Central memory CD4-positive, alpha-beta T cell (primary cell): ENCODE data around the gene LYL1.

Experiments
- DNase-seq: peaks from one replicate; pipeline ENCODE4 v3.0.0; 2022

LYL1 gene

GRCh38 chr19:13071444-13072187 is 31.0 kb downstream of the LYL1 start:
- no peak for DNase-seq

GRCh38 chr19:13070425-13071140 is 32.1 kb downstream of the LYL1 start:
- DNase-seq, result no peak

DNA sequence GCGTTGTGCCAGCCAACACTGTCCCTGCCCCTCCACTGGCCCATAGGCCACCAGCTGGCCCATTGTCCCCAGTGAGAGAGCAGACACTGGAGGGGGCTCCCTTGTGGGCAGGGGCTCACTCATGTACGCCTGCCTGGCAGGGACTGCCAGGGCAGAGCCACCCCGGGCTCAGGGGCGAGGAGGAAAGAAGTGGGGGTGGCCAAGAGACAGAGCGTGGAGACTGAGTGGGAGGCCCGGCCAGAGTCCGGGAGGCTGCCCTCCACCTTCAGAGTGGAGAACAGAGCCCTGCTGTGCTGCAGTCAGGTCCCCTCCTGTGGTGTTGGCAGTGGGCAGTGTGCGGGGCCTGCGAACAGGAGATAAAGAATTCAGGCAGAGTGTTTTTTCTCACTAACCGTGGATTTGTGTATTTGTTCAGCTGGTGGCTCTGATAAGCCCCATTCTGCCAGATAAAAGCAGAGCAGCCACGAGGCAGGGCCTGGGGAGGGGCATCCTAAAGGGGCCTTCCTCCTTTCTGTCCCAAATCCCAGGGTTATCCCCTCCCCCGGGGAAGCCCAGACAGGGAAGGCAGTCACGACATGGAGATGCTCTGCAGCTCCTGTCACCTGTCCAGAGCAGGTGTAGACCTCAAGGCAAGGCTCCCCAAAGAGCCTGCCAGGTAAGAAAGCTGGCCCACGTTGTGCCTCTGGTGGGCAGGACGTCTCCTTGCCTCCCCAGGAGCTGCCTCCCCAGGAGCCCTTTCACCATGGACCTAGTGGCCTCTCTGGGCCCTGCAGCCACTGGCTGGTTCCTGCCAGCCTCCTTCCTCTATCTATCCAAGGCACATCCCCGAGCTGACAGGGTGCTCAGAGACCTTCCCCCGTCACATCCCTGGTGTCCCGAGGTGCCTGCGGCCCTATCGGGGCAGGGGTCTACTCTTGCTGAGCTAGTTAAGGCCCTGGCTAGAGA is 33.0 kb downstream of the LYL1 start:
- DNase-seq, result no peak

GRCh38 chr19:13068085-13068846 is 34.4 kb downstream of the LYL1 start:
- DNase-seq, result no peak

DNA sequence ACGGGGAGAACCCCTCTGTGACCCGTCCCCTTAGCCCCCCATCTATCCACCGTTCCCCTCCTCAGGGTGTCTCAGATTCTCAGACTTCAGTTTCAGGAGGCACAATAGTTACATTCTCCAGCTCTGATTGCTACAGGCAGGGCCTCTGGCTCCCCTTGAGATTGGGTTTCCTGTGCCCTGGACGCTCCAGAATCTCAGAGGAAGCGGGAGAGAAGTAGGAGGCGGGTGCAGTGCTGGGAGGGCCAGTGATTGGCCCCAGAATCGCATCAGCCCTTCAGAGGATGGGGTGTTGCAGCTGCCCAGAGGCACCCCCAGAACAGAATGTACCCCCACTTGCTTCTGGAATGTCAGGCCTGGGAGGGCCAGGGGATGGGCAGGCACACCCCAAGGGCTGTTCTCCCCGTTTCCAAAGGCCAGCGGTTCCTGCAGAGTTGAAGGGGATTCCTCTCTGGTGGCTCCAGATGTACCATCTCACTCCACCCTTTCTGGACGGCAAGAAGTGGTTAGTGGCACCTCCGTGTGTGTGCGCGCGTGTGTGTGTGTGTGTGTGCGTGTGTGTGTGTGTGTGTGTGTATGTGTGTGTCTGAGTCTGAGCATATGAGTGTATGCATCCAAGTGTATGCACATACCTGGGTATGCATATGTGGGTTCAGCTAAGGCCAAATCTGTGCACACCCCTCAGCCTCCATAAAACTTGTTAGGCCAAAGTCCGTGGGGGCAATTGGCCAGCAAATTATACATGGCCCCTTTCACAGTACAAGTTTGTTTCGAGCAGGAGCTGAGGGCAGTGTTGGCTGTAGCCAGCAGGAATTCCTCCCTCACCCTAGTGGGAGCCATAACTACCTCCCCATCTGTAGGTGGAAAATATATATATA is 35.5 kb downstream of the LYL1 start:
- DNase-seq, result no peak

- no peak for DNase-seq
Measured at GRCh38 chr19:13066226-13066625, 36.4 kb downstream of the LYL1 start.

DNA sequence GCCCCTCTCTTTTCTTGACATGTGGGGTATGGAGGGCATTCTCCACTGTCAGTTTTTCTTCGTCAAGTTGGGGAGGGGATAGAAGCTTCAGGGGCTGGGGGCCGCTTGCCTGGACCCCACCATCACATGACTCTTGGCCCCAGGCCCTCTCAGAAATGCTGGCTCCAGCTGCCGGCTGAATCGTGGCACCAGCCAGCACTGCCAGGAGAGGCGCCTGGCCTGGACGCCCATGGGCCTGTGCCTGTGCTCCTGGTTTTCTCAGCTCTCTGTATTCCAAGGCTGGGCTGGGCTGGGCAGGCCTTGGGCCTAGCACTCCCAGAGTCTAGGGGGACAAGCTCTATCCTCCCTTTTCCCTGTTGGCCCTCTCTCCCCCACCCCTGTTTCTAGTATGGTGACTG is 38.6 kb downstream of the LYL1 start:
- DNase-seq, result no peak

GRCh38 chr19:13063461-13064091 is 39.1 kb downstream of the LYL1 start:
- no peak for DNase-seq

DNA sequence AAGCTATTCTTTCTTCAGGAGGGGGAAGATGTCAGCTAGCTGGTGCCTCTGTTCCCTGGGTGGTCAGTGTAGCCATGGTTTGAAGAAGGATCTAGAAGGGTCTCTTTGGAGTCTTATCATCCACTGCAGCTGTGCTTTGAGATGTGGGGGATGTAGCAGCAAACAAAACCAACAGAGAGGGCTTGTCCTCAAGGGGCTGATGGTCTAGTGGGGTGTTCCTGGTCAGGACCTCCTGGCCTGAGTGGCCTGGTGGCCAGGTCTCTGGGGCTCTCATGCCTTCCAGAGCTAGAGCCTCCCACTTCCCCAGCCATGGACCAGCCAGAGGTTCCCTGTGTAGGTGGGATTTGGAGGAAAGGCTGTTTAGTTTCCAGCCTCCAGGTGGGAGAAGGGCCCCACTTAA is 40.3 kb downstream of the LYL1 start:
- DNase-seq, result no peak

DNA sequence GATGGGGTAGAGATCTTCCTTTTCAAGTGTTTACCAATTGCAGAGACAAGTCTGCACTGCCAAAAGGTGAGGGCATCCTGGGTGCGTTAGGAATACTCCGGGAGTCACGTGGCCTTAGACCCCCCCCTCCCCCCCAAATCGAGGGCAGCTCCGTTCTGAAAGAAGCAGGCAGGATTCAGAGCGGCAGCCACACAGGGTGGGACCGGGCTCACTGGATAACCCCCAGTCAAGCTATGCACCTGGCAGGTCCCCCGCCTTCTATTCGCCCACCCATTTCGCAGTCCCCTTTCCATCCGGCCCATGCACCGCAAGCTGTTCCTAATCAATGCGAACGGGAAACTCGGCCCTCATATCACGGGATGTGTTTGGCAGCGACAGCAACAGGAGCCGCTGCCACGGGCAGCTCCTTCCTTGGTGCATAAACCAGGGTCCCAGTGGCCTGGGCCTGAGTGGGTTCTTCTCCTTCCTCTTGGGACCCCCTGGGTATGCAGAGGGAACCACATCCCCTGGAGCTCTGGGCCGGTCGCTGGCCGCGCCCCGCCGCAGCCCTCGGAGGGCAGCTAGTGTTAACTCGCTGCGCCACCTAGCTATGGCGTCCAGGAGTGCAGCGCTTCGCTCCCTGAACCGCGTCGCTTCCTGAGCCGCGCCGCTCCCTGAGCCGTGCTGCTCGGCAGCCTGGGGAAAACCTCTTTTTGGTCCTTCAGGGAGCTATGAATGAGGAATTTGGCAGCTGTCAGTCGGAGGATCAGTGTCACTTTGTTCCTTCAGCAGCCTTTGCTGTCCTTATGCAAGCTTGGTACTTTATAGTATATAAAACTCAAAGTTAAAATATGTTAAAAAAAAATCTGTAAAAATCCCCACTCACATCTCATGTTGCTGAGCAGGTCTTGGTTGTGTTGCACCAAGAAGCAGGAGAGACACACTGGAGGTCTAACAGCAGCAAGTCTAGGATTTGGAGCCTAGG is 41.4 kb downstream of the LYL1 start:
- DNase-seq, result peak; percentile 56

- DNase-seq, result no peak
Measured at GRCh38 chr19:13060233-13060963, 42.3 kb downstream of the LYL1 start.

DNA sequence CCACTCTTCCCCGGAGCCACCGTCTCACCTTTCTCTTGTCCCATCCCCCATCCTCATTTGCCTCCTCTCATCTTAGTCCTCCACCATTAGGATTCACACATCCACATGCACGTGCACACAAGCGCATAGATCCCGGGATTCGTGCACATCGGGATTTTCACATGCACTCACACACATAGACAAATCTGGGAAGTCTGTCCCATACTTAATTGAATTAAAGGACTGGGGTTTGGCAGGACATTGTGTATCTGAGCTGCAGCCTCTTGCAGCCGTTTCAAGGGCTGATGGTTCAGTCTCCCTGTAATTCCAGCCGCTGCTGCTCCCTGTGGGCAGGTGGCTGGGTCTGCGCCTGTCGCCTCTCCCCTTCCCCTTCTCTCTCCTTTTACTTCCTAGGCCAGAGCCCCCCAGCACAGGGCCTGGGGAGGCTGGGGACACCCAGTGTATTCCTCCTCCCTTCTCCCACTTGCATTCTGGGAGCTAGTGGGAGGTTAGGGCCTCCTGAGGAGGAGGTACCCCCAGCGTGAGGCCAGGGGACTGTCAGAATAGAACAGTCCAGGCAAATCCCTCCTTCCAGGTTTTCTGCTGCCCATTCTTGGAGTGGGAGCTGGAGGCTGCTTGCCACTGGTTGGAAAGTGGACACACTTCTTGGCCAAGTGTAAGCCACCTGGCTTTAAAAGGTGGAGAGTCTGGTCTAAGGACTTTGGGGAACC is 43.6 kb downstream of the LYL1 start:
- no peak for DNase-seq

- DNase-seq, result no peak
Measured at GRCh38 chr19:13057744-13058143, 44.9 kb downstream of the LYL1 start.

DNA sequence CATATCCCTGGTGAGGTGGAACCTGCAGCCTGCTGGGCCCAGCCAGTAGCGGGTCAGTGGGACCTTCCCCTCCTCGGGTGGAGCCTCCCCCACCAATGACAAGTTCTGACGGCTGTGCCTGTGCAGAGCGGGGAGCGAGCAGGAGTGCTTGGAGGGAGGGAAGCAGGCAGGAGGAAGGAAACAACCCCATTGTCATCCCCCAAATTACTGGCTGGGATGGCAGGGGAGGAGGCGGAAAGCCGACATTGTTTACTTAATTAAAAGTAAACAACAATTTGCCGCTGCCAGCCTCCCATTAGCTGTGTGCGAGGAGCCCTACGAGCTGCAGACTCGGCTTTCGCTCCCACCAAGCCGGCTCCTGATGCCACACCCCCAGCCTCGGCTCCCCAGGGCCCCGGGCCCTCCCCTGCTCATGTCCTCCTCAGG is 45.5 kb downstream of the LYL1 start:
- no peak for DNase-seq

DNA sequence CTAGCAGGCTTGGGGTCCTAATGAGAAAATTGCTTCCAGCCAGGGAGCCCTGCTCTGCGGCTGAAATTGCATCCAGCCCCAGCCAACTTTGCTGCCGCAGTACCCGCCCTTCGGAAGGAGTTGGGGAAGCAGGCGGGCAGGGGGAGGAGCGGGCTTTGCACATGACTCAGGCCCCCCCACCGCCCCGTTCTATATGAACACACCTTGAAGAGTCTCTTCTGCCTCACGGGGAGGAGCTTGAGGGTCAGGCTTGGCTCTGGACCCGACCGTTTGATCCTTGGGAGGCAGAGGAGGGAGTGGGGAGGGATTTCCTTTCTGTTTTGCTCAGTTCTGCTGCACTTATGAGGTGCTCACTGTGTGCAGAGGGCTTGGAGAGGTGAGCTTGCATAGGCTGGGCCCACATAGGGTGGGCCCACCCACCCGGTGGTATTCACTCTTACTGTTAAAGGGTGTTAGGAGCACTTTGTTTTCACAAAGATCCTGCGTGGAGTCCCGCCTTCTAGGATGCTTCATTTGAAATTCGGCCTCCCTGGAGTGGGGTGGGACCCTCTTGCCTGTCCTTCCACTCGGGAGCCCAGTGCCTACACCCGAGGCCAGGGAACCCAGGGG is 46.5 kb downstream of the LYL1 start:
- DNase-seq, result no peak

GRCh38 chr19:13055213-13056051 is 47.2 kb downstream of the LYL1 start:
- DNase-seq, result no peak
